Measurements from ENCODE around the gene PTPRK.

PTPRK gene

DNA sequence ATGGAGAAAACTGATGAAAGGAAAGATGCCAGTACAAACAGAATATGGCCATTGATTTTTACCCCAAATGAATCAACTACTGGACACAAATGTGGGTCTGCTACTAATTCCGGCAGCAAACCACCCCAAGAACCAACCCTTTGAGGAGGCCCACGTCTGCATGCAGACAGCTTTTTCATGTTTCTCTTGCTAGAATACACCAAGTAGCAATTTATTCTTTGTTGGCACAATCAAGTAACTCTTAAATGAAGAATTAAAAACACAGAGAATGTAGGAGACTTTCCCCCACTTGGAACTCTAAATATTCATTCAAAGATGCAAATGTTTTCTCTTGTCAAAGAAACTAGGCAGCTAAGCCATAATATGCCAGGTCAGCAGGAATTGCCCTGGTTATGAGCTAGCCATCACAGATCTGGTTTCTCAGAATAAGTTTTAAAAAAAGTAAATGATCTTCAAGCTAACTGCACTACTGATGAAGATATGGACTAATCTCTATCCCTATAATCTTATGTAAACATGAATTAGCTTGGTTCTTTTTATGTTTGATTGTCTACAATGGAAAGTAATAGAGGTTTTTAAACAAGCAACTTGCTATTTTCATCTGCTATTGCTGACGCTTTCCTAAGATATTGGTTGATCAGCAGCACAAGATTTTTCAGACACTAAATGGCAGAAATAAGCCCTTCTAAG is 456.4 kb downstream of the PTPRK start:
- Histone ChIP-seq H3K9me3 (no peaks in the 10 kb centered on the region), H3K4me1 (no peaks in the 10 kb centered on the region), H3K27me3 (no peaks in the 10 kb centered on the region), H3K4me3 (ENCODE audit: low read depth, low read length) (no peak overlapping the region), H3K36me3 (no peaks in the 10 kb centered on the region)
- TF ChIP-seq, protein P1, sequence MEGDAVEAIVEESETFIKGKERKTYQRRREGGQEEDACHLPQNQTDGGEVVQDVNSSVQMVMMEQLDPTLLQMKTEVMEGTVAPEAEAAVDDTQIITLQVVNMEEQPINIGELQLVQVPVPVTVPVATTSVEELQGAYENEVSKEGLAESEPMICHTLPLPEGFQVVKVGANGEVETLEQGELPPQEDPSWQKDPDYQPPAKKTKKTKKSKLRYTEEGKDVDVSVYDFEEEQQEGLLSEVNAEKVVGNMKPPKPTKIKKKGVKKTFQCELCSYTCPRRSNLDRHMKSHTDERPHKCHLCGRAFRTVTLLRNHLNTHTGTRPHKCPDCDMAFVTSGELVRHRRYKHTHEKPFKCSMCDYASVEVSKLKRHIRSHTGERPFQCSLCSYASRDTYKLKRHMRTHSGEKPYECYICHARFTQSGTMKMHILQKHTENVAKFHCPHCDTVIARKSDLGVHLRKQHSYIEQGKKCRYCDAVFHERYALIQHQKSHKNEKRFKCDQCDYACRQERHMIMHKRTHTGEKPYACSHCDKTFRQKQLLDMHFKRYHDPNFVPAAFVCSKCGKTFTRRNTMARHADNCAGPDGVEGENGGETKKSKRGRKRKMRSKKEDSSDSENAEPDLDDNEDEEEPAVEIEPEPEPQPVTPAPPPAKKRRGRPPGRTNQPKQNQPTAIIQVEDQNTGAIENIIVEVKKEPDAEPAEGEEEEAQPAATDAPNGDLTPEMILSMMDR (IDR thresholded peaks at IDR 0.05; ENCODE audit: low read depth, low read length): no peak
- DNase-seq: no peak

- no peaks in the 10 kb centered on the region for H3K4me1 ChIP-seq
- H3K9me3 ChIP-seq: no peaks in the 10 kb centered on the region
These were observed 457.4 kb downstream of the PTPRK start for GRCh38 chr6:128062882-128063603.

DNA sequence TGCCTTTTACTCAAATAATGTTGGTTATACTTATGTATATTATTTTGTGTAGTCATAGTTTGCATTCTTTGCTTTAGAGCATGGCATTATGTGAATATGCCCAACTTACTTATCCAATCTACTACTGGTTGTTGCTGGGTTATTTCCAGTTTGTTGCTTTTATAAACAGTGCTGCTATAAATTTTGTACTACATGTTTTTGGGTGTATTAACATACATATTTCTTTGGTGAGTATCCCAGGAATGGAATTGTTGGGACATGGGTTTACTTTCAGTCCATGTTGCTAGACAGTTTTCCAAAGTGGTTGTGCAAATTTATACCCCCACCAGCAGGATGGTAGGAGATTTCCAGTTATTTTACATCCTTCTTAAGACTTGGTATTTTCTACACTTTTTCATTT is 462.5 kb downstream of the PTPRK start:
- no peak overlapping the region for H3K4me3 ChIP-seq (ENCODE audit: low read depth, low read length)
- no peaks in the 10 kb centered on the region for H3K9me3 ChIP-seq
- TF ChIP-seq, protein P1 (IDR thresholded peaks at IDR 0.05; ENCODE audit: low read depth, low read length): no peak
- DNase-seq: no peak
- no peaks in the 10 kb centered on the region for H3K4me1 ChIP-seq
- H3K36me3 ChIP-seq: no peaks in the 10 kb centered on the region
- no peaks in the 10 kb centered on the region for H3K27me3 ChIP-seq

More at GRCh38 chr6:128062882-128063603, 457.4 kb downstream of the PTPRK start:
- DNase-seq: no peak
- no peak overlapping the region for H3K4me3 ChIP-seq (ENCODE audit: low read depth, low read length)
- TF ChIP-seq, protein P1 (IDR thresholded peaks at IDR 0.05; ENCODE audit: low read depth, low read length): no peak
- H3K27me3 ChIP-seq: no peaks in the 10 kb centered on the region
- H3K36me3 ChIP-seq: no peaks in the 10 kb centered on the region

DNA sequence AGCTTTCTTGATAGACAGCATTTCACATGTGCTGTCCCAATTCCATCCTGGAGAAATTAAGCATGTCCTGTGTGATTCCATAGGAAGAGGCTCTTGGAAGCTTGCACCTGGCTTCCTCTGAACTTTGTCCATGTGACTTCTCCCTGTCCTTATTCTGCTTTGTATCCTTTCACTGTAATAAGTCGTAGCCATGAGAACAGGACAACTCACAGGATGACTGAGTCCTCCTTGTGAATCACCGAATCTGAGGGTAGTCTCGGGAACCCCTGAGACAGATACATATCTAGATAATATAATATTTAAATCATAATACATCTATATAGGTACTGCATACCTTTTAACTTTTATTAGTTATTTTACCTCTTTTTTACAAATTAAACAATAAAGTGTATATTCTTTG is 462.9 kb downstream of the PTPRK start:
- H3K36me3 ChIP-seq: no peaks in the 10 kb centered on the region
- DNase-seq: no peak
- TF ChIP-seq, protein P1 (IDR thresholded peaks at IDR 0.05; ENCODE audit: low read depth, low read length): no peak
- H3K9me3 ChIP-seq: no peaks in the 10 kb centered on the region
- no peak overlapping the region for H3K4me3 ChIP-seq (ENCODE audit: low read depth, low read length)
- H3K27me3 ChIP-seq: no peaks in the 10 kb centered on the region
- H3K4me1 ChIP-seq: no peaks in the 10 kb centered on the region

DNA sequence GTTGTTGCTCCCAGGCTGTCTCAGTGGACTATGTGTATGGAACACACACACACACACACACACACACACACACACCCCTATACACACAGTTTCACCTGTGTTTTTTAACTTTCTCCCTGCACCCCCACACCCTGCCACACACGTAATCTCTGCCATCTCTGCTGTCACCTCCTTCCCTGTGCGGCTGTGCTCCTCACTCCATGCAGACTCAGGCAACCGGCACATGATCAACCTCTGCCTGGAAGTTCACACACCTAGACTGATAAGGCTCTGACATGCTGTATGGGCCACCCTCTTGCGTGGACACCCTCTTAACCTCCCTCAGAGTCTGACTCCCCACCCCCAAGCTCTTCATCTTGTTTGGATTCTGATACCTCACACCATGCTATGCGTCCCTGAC is 467.3 kb downstream of the PTPRK start:
- H3K4me1 ChIP-seq: no peaks in the 10 kb centered on the region
- no peak overlapping the region for H3K4me3 ChIP-seq (ENCODE audit: low read depth, low read length)
- DNase-seq: no peak
- H3K36me3 ChIP-seq: no peaks in the 10 kb centered on the region
- TF ChIP-seq, protein P1 (IDR thresholded peaks at IDR 0.05; ENCODE audit: low read depth, low read length): no peak
- no peaks in the 10 kb centered on the region for H3K9me3 ChIP-seq
- H3K27me3 ChIP-seq: no peaks in the 10 kb centered on the region

- H3K27me3 ChIP-seq: no peaks in the 10 kb centered on the region
- DNase-seq: no peak
- no peak overlapping the region for H3K4me3 ChIP-seq (ENCODE audit: low read depth, low read length)
- H3K36me3 ChIP-seq: no peaks in the 10 kb centered on the region
- H3K4me1 ChIP-seq: peaks cover 5% of the 10 kb centered on the region; the same call in 1 of the 2 replicates
- H3K9me3 ChIP-seq: no peaks in the 10 kb centered on the region
- TF ChIP-seq, protein P1 (IDR thresholded peaks at IDR 0.05; ENCODE audit: low read depth, low read length): no peak
These were observed 472.4 kb downstream of the PTPRK start for GRCh38 chr6:128047989-128048388.

Measured in BE2C (cell line).